Activated naive CD8-positive, alpha-beta T cell treated with anti-CD3 and anti-CD28 coated beads, Interleukin-2, amount 50 U/mL, for 24 hours (primary cell): ENCODE results near the gene DAGLB.

Source experiments
- ATAC-seq: fragments of 150-1000 bp; cut with Tn5 transposase; one replicate; pipeline ENCODE4 v1.10.0; 2021
- DNase-seq: peaks from one replicate; pipeline ENCODE4 v3.0.0; 2021
- H3K27ac Mint-ChIP-seq: one replicate; pipeline ENCODE4 v1.8.0; 2021; ENCODE audit warnings: mild to moderate bottlenecking, mixed read lengths
- H3K27me3 Mint-ChIP-seq: one replicate; pipeline ENCODE4 v1.8.0; 2021; ENCODE audit warnings: mixed read lengths
- H3K36me3 Mint-ChIP-seq: one replicate; pipeline ENCODE4 v1.8.0; 2021; ENCODE audit warnings: low read depth, mixed read lengths
- H3K4me1 Mint-ChIP-seq: one replicate; pipeline ENCODE4 v1.8.0; 2021; ENCODE audit warnings: mixed read lengths
- H3K4me3 Mint-ChIP-seq: one replicate; pipeline ENCODE4 v1.8.0; 2021; ENCODE audit warnings: mild to moderate bottlenecking, moderate library complexity, mixed read lengths
- H3K9me3 Mint-ChIP-seq: one replicate; pipeline ENCODE4 v1.8.0; 2021; ENCODE audit warnings: mixed read lengths

The DAGLB gene

GRCh38 chr7:6359734-6360133, 88.0 kb downstream of the DAGLB start:
- H3K27ac Mint-ChIP-seq: no peak overlapping the region
- no peak for DNase-seq
- no peak overlapping the region for H3K4me3 Mint-ChIP-seq
- no peaks in the 10 kb centered on the region for H3K36me3 Mint-ChIP-seq
- H3K4me1 Mint-ChIP-seq: no peaks in the 10 kb centered on the region
- no peak for ATAC-seq
- H3K9me3 Mint-ChIP-seq: no peaks in the 10 kb centered on the region
- H3K27me3 Mint-ChIP-seq: no peaks in the 10 kb centered on the region
